ENCODE data around the gene ERC2.

ERC2 gene

GRCh38 chr3:55595420-55595819, 872.8 kb downstream of the ERC2 start:
- no peak for DNase-seq (ENCODE audit: low spot score)

- no peak for DNase-seq (ENCODE audit: low spot score)
Observed at GRCh38 chr3:55592572-55592971, 875.7 kb downstream of the ERC2 start.

- DNase-seq (ENCODE audit: low spot score) = no peak
Observed at GRCh38 chr3:55591888-55592287, 876.4 kb downstream of the ERC2 start.

- DNase-seq (ENCODE audit: low spot score) = no peak
Observed at GRCh38 chr3:55588146-55588765, 880.0 kb downstream of the ERC2 start.

GRCh38 chr3:55585856-55586255, 882.4 kb downstream of the ERC2 start:
- DNase-seq (ENCODE audit: low spot score) = no peak

- peak; percentile 94 for DNase-seq (ENCODE audit: low spot score)
Observed at GRCh38 chr3:55584716-55585368, 883.4 kb downstream of the ERC2 start.

GRCh38 chr3:55584030-55584429, 884.2 kb downstream of the ERC2 start:
- no peak for DNase-seq (ENCODE audit: low spot score)

GRCh38 chr3:55583475-55583874, 884.8 kb downstream of the ERC2 start:
- DNase-seq (ENCODE audit: low spot score) = no peak

- peak; percentile 53 for DNase-seq (ENCODE audit: low spot score)
Observed at GRCh38 chr3:55579496-55579895, 888.8 kb downstream of the ERC2 start.

- DNase-seq (ENCODE audit: low spot score) = no peak
Observed at GRCh38 chr3:55576621-55577388, 891.5 kb downstream of the ERC2 start.

- no peak for DNase-seq (ENCODE audit: low spot score)
Observed at GRCh38 chr3:55574671-55575070, 893.6 kb downstream of the ERC2 start.

GRCh38 chr3:55572816-55573215, 895.5 kb downstream of the ERC2 start:
- no peak for DNase-seq (ENCODE audit: low spot score)

GRCh38 chr3:55571913-55572312, 896.4 kb downstream of the ERC2 start:
- peak; percentile 35 for DNase-seq (ENCODE audit: low spot score)

- no peak for DNase-seq (ENCODE audit: low spot score)
Observed at GRCh38 chr3:55571216-55571813, 897.0 kb downstream of the ERC2 start.

- DNase-seq (ENCODE audit: low spot score) = no peak
Observed at GRCh38 chr3:55570271-55570711, 898.0 kb downstream of the ERC2 start.

- DNase-seq (ENCODE audit: low spot score) = no peak
Observed at GRCh38 chr3:55569033-55569599, 899.2 kb downstream of the ERC2 start.

GRCh38 chr3:55567615-55568014, 900.7 kb downstream of the ERC2 start:
- DNase-seq (ENCODE audit: low spot score) = no peak

GRCh38 chr3:55567121-55567520, 901.1 kb downstream of the ERC2 start:
- no peak for DNase-seq (ENCODE audit: low spot score)

- no peak for DNase-seq (ENCODE audit: low spot score)
Observed at GRCh38 chr3:55565521-55565920, 902.7 kb downstream of the ERC2 start.

GRCh38 chr3:55564726-55565125, 903.5 kb downstream of the ERC2 start:
- no peak for DNase-seq (ENCODE audit: low spot score)

- no peak for DNase-seq (ENCODE audit: low spot score)
Observed at GRCh38 chr3:55562700-55563099, 905.6 kb downstream of the ERC2 start.

Data from SK-N-DZ (cell line).